ENCODE measurements around the gene ZNF644.

Gene ZNF644

GRCh38 chr1:90973897-90974798 is 47.7 kb downstream of the ZNF644 start:
- POLR2A ChIA-PET, result no interaction called here
- no peak for DNase-seq (ENCODE audit: extremely low spot score)
- no peak for TF ChIP-seq CTCF (IDR thresholded peaks at IDR 0.05; ENCODE audit: control extremely low read depth, extremely low read depth, low read depth, missing control alignments)
- CTCF ChIA-PET, result no interaction called here

- CTCF ChIA-PET, result no interaction called here
- POLR2A ChIA-PET, result no interaction called here
- no peak for DNase-seq (ENCODE audit: extremely low spot score)
- no peak for TF ChIP-seq CTCF (IDR thresholded peaks at IDR 0.05; ENCODE audit: control extremely low read depth, extremely low read depth, low read depth, missing control alignments)
These were observed 51.6 kb downstream of the ZNF644 start for GRCh38 chr1:90970208-90970607.

DNA sequence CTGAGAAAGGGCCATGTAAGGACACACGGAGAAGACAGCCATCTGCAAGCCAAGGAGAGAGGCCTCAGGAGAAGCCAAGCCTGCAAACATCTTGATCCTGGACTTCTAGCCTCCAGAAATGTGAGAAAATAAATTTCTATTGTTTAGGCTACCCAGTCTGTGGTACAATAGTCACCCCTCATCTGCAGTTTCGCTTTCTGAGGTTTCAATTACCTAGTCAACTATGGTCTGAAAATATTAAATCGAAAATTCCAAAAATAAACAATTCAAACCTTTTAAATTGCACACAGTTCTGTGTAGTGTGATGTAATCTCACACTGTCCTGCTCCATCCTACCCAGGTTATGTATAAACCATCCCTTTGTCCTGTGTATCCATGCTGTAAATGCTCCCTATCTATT is 52.6 kb downstream of the ZNF644 start:
- no peak for DNase-seq (ENCODE audit: extremely low spot score)
- POLR2A ChIA-PET, result no interaction called here
- CTCF ChIA-PET, result no interaction called here
- TF ChIP-seq CTCF (IDR thresholded peaks at IDR 0.05; ENCODE audit: control extremely low read depth, extremely low read depth, low read depth, missing control alignments), result no peak

DNA sequence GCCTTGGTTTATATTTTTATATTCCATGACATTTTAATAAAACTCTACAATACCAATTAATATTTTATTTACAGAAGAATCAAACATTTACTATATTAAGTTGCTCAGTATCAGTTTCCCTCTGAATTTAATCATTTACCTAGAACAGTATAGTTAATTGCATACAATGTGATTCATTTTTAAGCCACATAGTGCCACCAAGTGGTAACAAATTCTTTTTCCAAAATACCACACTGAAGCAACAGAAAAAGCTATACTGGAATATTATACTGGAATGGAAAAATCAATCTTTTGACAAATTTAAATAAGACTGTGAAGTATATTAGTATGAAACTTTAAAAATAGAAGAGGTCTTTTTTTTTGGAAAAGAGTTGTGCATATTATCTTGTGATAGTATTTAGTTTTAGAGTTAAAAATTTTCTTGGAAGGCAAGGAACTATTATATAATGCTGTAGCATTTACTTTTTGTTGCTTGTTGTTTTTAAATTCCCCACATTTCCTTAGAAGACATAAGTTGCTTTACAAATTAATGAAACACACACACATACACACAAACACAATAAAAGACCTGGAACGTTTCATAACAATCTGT is 57.3 kb downstream of the ZNF644 start:
- DNase-seq (ENCODE audit: extremely low spot score), result no peak
- CTCF ChIA-PET, result interaction anchor here (0.5 to 1.2 kb wide), 4 partner anchors 52 to 243 kb away, joined by 3 to 6 read pairs (median 3); no protein-coding TSS in a partner anchor
- POLR2A ChIA-PET, result no interaction called here
- peak; percentile 37 for TF ChIP-seq CTCF (IDR thresholded peaks at IDR 0.05; ENCODE audit: control extremely low read depth, extremely low read depth, low read depth, missing control alignments)

DNA sequence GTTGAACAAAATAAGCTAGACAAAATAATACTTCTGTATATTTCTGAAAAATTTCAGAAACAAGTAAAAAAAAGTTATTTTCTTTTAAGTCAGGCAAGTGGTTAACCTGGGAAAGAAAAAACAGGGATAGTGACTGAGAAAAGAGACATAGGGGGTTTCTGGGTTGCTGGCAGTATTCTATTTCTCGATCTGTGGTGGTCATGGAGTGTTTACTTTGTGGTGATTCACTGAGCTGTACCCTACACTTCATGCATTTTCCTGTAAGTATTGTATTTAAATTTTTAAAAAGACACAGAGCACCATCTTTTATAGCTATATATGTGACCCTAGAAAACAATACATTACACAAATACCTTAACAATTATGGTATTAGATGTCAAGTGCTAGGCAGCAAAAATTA is 58.2 kb downstream of the ZNF644 start:
- no peak for TF ChIP-seq CTCF (IDR thresholded peaks at IDR 0.05; ENCODE audit: control extremely low read depth, extremely low read depth, low read depth, missing control alignments)
- CTCF ChIA-PET, result no interaction called here
- no peak for DNase-seq (ENCODE audit: extremely low spot score)
- POLR2A ChIA-PET, result no interaction called here

DNA sequence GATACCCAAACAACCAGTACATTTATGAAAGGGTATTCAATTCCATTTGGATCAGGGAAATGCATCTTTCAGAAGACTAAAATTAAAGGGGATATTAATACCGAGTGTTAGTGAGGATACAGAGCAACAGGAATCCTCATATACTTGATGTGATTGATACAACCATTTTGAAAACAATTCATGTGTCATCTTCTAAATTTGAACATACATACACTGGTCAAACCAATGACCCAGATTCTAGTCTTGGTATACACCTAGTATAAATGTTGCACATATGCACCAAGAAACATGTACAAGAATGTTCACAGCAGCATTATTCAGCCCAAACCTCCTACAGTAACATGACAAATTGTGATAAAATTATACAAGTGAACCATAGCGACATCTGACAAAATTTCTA is 58.6 kb downstream of the ZNF644 start:
- ChIA-PET POLR2A (no interaction called here), CTCF (no interaction called here)
- TF ChIP-seq CTCF (IDR thresholded peaks at IDR 0.05; ENCODE audit: control extremely low read depth, extremely low read depth, low read depth, missing control alignments), result no peak
- no peak for DNase-seq (ENCODE audit: extremely low spot score)

Measured in GM10248 (cell line).